SK-N-SH treated with all-trans-retinoic acid at 6 μM for 48 hours (cell line): Measurements from ENCODE around the gene PTPRF.

ENCODE experiments used
- ATAC-seq: fragments of 200-7000 bp; cut with Tn5 transposase; 3 replicates; pipeline ENCODE4 v1.9.1; 2020; ENCODE audit warnings: mild to moderate bottlenecking, moderate library complexity
- BACH2 ChIP-seq: fragments of 250-450 bp; sonication (Bioruptor Pico); IDR thresholded peaks from 2 replicates; pipeline ENCODE4 v1.9.0; 2021; ENCODE audit warnings: mild to moderate bottlenecking, borderline replicate concordance
- CSDC2 ChIP-seq: fragments of 250-450 bp; sonication (Bioruptor Pico); IDR thresholded peaks from 2 replicates; pipeline ENCODE4 v1.5.0; 2020; ENCODE audit warnings: mild to moderate bottlenecking, moderate library complexity
- CSRNP3 ChIP-seq: fragments of 250-450 bp; sonication (Bioruptor Pico); IDR thresholded peaks from 2 replicates; pipeline ENCODE4 v1.5.1; 2021; ENCODE audit warnings: mild to moderate bottlenecking, moderate library complexity
- ESRRG ChIP-seq: fragments of 250-450 bp; sonication (Bioruptor Pico); IDR thresholded peaks from 2 replicates; pipeline ENCODE4 v1.6.1; 2021; ENCODE audit warnings: mild to moderate bottlenecking
- ISL1 ChIP-seq: fragments of 250-450 bp; sonication (Bioruptor Pico); IDR thresholded peaks from 2 replicates; pipeline ENCODE4 v2.1.2; 2022; ENCODE audit warnings: mild to moderate bottlenecking, moderate library complexity
- OSR1 ChIP-seq: fragments of 250-450 bp; sonication (Bioruptor Pico); IDR thresholded peaks from 2 replicates; pipeline ENCODE4 v1.8.0; 2022; ENCODE audit warnings: moderate library complexity, mild to moderate bottlenecking, inconsistent platforms
- PATZ1 ChIP-seq: fragments of 250-450 bp; sonication (Bioruptor Pico); IDR thresholded peaks from 2 replicates; pipeline ENCODE4 v1.8.0; 2020; ENCODE audit warnings: mild to moderate bottlenecking, moderate library complexity, borderline replicate concordance
- POU6F1 ChIP-seq: fragments of 250-450 bp; sonication (Bioruptor Pico); IDR thresholded peaks from 2 replicates; pipeline ENCODE4 v1.8.0; 2021; ENCODE audit warnings: low read depth, mild to moderate bottlenecking, moderate library complexity, borderline replicate concordance
- RARB ChIP-seq: fragments of 250-450 bp; sonication (Bioruptor Pico); IDR thresholded peaks from 2 replicates; pipeline ENCODE4 v1.8.0; 2021; ENCODE audit warnings: mild to moderate bottlenecking, moderate library complexity
- TCF4 ChIP-seq: fragments of 250-450 bp; sonication (Bioruptor Pico); IDR thresholded peaks from 2 replicates; pipeline ENCODE4 v1.8.0; 2021; ENCODE audit warnings: mild to moderate bottlenecking, moderate library complexity, borderline replicate concordance
- TOX ChIP-seq: fragments of 250-450 bp; sonication (Bioruptor Pico); IDR thresholded peaks from 2 replicates; pipeline ENCODE4 v1.8.0; 2021; ENCODE audit warnings: mild to moderate bottlenecking, moderate library complexity, borderline replicate concordance
- TSHZ2 ChIP-seq: fragments of 250-450 bp; sonication (Bioruptor Pico); IDR thresholded peaks from 2 replicates; pipeline ENCODE4 v1.5.0; 2020; ENCODE audit warnings: mild to moderate bottlenecking, moderate library complexity
- ZC3H10 ChIP-seq: fragments of 250-450 bp; sonication (Bioruptor Pico); IDR thresholded peaks from 2 replicates; pipeline ENCODE4 v1.5.1; 2021; ENCODE audit warnings: mild to moderate bottlenecking, moderate library complexity
- ZFP3 ChIP-seq: fragments of 250-450 bp; sonication (Bioruptor Pico); IDR thresholded peaks from 2 replicates; pipeline ENCODE4 v1.5.0; 2020; ENCODE audit warnings: mild to moderate bottlenecking, moderate library complexity
- ZNF565 ChIP-seq: fragments of 450-650 bp; formaldehyde crosslinking; conservative IDR thresholded peaks from 2 replicates; pipeline ENCODE4 v1.5.0; 2020; ENCODE audit warnings: low read depth, mild to moderate bottlenecking, moderate library complexity
- ZNF70 ChIP-seq: fragments of 450-650 bp; formaldehyde crosslinking; IDR thresholded peaks from 2 replicates; pipeline ENCODE4 v1.5.0; 2020; ENCODE audit warnings: mild to moderate bottlenecking, moderate library complexity
- ZNF8 ChIP-seq: fragments of 450-650 bp; formaldehyde crosslinking; IDR thresholded peaks from 2 replicates; pipeline ENCODE4 v1.5.0; 2020; ENCODE audit warnings: mild to moderate bottlenecking, moderate library complexity

PTPRF gene

GRCh38 chr1:43608827-43609226, 78.1 kb downstream of the PTPRF start:
- no peak for ATAC-seq
- TF ChIP-seq OSR1 (CRISPR knock-in tag) (no peak), ESRRG (CRISPR knock-in tag) (no peak), ZNF565 (no peak), PATZ1 (CRISPR knock-in tag) (no peak), ZFP3 (CRISPR knock-in tag) (no peak), TOX (CRISPR knock-in tag) (no peak), ISL1 (CRISPR knock-in tag) (no peak), CSDC2 (CRISPR knock-in tag) (no peak), CSRNP3 (CRISPR knock-in tag) (no peak), BACH2 (CRISPR knock-in tag) (no peak), TCF4 (CRISPR knock-in tag) (no peak), ZNF70 (CRISPR knock-in tag) (no peak), POU6F1 (CRISPR knock-in tag) (no peak), RARB (CRISPR knock-in tag) (no peak), ZNF8 (CRISPR knock-in tag) (no peak), TSHZ2 (CRISPR knock-in tag) (no peak)

GRCh38 chr1:43610339-43610738, 79.7 kb downstream of the PTPRF start:
- no peak for TF ChIP-seq ZNF8 (CRISPR knock-in tag)
- no peak for TF ChIP-seq TCF4 (CRISPR knock-in tag)
- TF ChIP-seq TSHZ2 (CRISPR knock-in tag): no peak
- no peak for TF ChIP-seq CSDC2 (CRISPR knock-in tag)
- TF ChIP-seq ISL1 (CRISPR knock-in tag): no peak
- no peak for TF ChIP-seq RARB (CRISPR knock-in tag)
- no peak for TF ChIP-seq CSRNP3 (CRISPR knock-in tag)
- TF ChIP-seq ZNF565: no peak
- no peak for TF ChIP-seq POU6F1 (CRISPR knock-in tag)
- TF ChIP-seq BACH2 (CRISPR knock-in tag): no peak
- TF ChIP-seq ZC3H10: no peak
- TF ChIP-seq, all 23 proteins: peak for 0

More at GRCh38 chr1:43610339-43610738, 79.7 kb downstream of the PTPRF start:
- no peak for ATAC-seq
